Activated CD8-positive, alpha-beta memory T cell treated with anti-CD3 and anti-CD28 coated beads for 4 hours (primary cell): ENCODE measurements around the gene GPS2.
A peak's percentile ranks its signal among the peaks of the same experiment; 100 is the strongest.
"Not testable (repeated sequence)": the region's sequence is repeated elsewhere in the genome, so short reads cannot be mapped to it uniquely, and the experiment has no call there.

Source experiments
- DNase-seq, 2 donors: peaks; one replicate each; pipeline ENCODE4 v3.0.0-alpha.2; 2020; ENCODE audit warnings: low read depth in 2 of 2

Gene GPS2

GRCh38 chr17:7314719-7315569 is at the start of gene GPS2:
Gene GPS2 (minus strand): TSS chr17:7315360. CDS start chr17:7315052, 308 bp downstream.
- DNase-seq: peak; percentile 82

GRCh38 chr17:7363311-7363710 is 48.2 kb upstream of the GPS2 start:
- DNase-seq: no peak

GRCh38 chr17:7361906-7362305 is 46.7 kb upstream of the GPS2 start:
- no peak for DNase-seq

GRCh38 chr17:7357381-7357780 is 42.2 kb upstream of the GPS2 start:
- no peak for DNase-seq

- no peak for DNase-seq
These were observed 41.6 kb upstream of the GPS2 start for GRCh38 chr17:7356756-7357155.

GRCh38 chr17:7356072-7356549 is 41.0 kb upstream of the GPS2 start:
- peak; percentile 67 to 73 for DNase-seq

GRCh38 chr17:7355573-7355972 is 40.4 kb upstream of the GPS2 start:
- no peak for DNase-seq

GRCh38 chr17:7355053-7355452 is 39.9 kb upstream of the GPS2 start, which contains the start of gene TMEM95:
Gene TMEM95 (plus strand): TSS chr17:7355156. CDS start chr17:7355205, 49 bp downstream.
- DNase-seq: no peak

- DNase-seq: no peak
These were observed 39.2 kb upstream of the GPS2 start for GRCh38 chr17:7354262-7354843.

- DNase-seq: no peak
These were observed 37.9 kb upstream of the GPS2 start for GRCh38 chr17:7352910-7353635.

GRCh38 chr17:7352503-7352889 is 37.3 kb upstream of the GPS2 start:
- no peak for DNase-seq

GRCh38 chr17:7351665-7352502 is 36.7 kb upstream of the GPS2 start, which contains the start of gene KCTD11:
Gene KCTD11 (plus strand): TSS chr17:7352162.
- DNase-seq: peak; percentile 47 to 66

- no peak for DNase-seq
These were observed 33.5 kb upstream of the GPS2 start for GRCh38 chr17:7348478-7349242.

- DNase-seq: no peak
These were observed 32.7 kb upstream of the GPS2 start for GRCh38 chr17:7347630-7348477.

- no peak for DNase-seq
These were observed 31.8 kb upstream of the GPS2 start for GRCh38 chr17:7346761-7347614.

GRCh38 chr17:7343250-7343649 is 28.1 kb upstream of the GPS2 start:
- DNase-seq: no peak

- no peak for DNase-seq
These were observed 26.7 kb upstream of the GPS2 start for GRCh38 chr17:7341842-7342241.

- no peak for DNase-seq
These were observed 25.0 kb upstream of the GPS2 start for GRCh38 chr17:7340179-7340578.

GRCh38 chr17:7337600-7337999 is 22.4 kb upstream of the GPS2 start:
- not testable (repeated sequence) for DNase-seq
